ENCODE measurements around the gene SLC34A1. TPM values are rescaled to one million over a fixed set of nuclear protein-coding genes. Genes with fewer than 3 reads are reported as not detected.

Gene SLC34A1
- total and polyA plus RNA-seq, 2 of the 13 experiments (the other 11 are each of a cell fraction or from before 2014, with no cell fraction given), result 0.03 to 0.20 TPM

GRCh38 chr5:177351392-177352329 lies 32.6 kb upstream of the SLC34A1 start, which contains the start of gene LMAN2 (continued):
- TF ChIP-seq ZUFSP (CRISPR knock-in tag; IDR thresholded peaks at IDR 0.05; ENCODE audit: borderline replicate concordance), result no peak
- 0 out of 2 replicates have a peak, but pooled peaks have one; percentile 7 for TF ChIP-seq SIX4 (CRISPR knock-in tag; IDR thresholded peaks at IDR 0.05)
- TF ChIP-seq SP5 (CRISPR knock-in tag; IDR thresholded peaks at IDR 0.05; ENCODE audit: borderline replicate concordance, low read depth), result no peak
- TF ChIP-seq ZNF33A (CRISPR knock-in tag; IDR thresholded peaks at IDR 0.05; ENCODE audit: borderline replicate concordance), result peak; percentile 44; the same call in 1 of the 2 replicates
- no peak for TF ChIP-seq PCBP2 (optimal IDR thresholded peaks at IDR 0.05; ENCODE audit: low read depth, low read length, poor library complexity, severe bottlenecking)
- 0 out of 2 replicates have a peak, but pooled peaks have one; percentile 30 for TF ChIP-seq LRRFIP1 (CRISPR knock-in tag; conservative IDR thresholded peaks at IDR 0.05)
- no peak for TF ChIP-seq JARID2 (CRISPR knock-in tag; IDR thresholded peaks at IDR 0.05; ENCODE audit: insufficient replicate concordance)
- TF ChIP-seq PBX3 (CRISPR knock-in tag; IDR thresholded peaks at IDR 0.05; ENCODE audit: borderline replicate concordance), result peak; percentile 71; the same call in 1 of the 2 replicates
- peak; percentile 16; the same call in 1 of the 2 replicates for TF ChIP-seq SNAI1 (CRISPR knock-in tag; IDR thresholded peaks at IDR 0.05; ENCODE audit: borderline replicate concordance)
- no peak for TF ChIP-seq KDM3A (CRISPR knock-in tag; IDR thresholded peaks at IDR 0.05; ENCODE audit: low read depth)
- TF ChIP-seq ZNF687 (CRISPR knock-in tag; IDR thresholded peaks at IDR 0.05), result peak; percentile 86
- 0 out of 2 replicates have a peak, but pooled peaks have one; percentile 33 for TF ChIP-seq HES4 (CRISPR knock-in tag; IDR thresholded peaks at IDR 0.05; ENCODE audit: borderline replicate concordance)
- no peak for TF ChIP-seq ZNF326 (CRISPR knock-in tag; IDR thresholded peaks at IDR 0.05; ENCODE audit: borderline replicate concordance)
